ENCODE measurements around the gene CMTM7. TPM values are rescaled to one million over a fixed set of nuclear protein-coding genes. Genes with fewer than 3 reads are reported as not detected.

The CMTM7 gene
- total and polyA plus RNA-seq, 7 experiments from 2014 or later, result 38.6 to 157 (median 53.0) TPM

GRCh38 chr3:32500880-32501782 is 109.5 kb downstream of the CMTM7 start:
- ChIA-PET CTCF (interaction anchor here (0.6 to 0.7 kb wide), 4 partner anchors 12 to 144 kb away, joined by 3 to 4 read pairs (median 3); no protein-coding TSS in a partner anchor), POLR2A (interaction anchor here (0.7 to 1.4 kb wide), 4 partner anchors 8 to 1300 kb away, joined by 3 to 5 read pairs (median 4); partner anchors contain the start of gene CNOT10)
- DNase-seq (no peak), ATAC-seq (no peak)
- intact Hi-C loops (cut with micrococcal nuclease), result loop anchor here (5.0 to 10.0 kb wide), 4 partner anchors 324 to 611 kb away; partner anchors contain the start of genes CRTAP (in 1 of the 2) and GPD1L (in 1 of the 2)
- no peaks in the 10 kb centered on the region for H3K9me3 ChIP-seq (ENCODE audit: control insufficient read depth in 2 of 3, low read length in 3 of 3)
- peaks cover 6 to 23% of the 10 kb centered on the region in 2 donors for H3K4me1 ChIP-seq (ENCODE audit: control insufficient read depth in 2 of 2, insufficient read depth in 2 of 2, low read length in 2 of 2)
- peaks cover 4 to 15% (median 12%) of the 10 kb centered on the region in 5 donors for H3K36me3 Mint-ChIP-seq
- H3K27ac Mint-ChIP-seq, result peak overlapping the region in 8 of 9 donors; percentile 76 to 98 (median 88)
- peaks cover 36 to 57% (median 51%) of the 10 kb centered on the region in 7 donors for H3K4me1 Mint-ChIP-seq
- peaks cover 0 to 1% (median 0%) of the 10 kb centered on the region in 11 donors for H3K9me3 Mint-ChIP-seq
- H3K27me3 ChIP-seq (ENCODE audit: control insufficient read depth in 2 of 2, insufficient read depth in 2 of 2, low read length in 2 of 2), result no peaks in the 10 kb centered on the region
- H3K27me3 Mint-ChIP-seq, result peaks cover 0 to 4% (median 0%) of the 10 kb centered on the region in 5 donors
- peak overlapping the region; percentile 98 for H3K27ac ChIP-seq (ENCODE audit: low read depth, low read length)
- peak overlapping the region; percentile 79 to 97 (median 93) for H3K4me3 Mint-ChIP-seq
- peaks cover 0 to 6% (median 0%) of the 10 kb centered on the region in 3 experiments for H3K36me3 ChIP-seq (ENCODE audit: control insufficient read depth in 2 of 3, insufficient read depth in 3 of 3, low read length in 3 of 3)
- peak overlapping the region; percentile 89 for H3K4me3 ChIP-seq (ENCODE audit: low read length)

GRCh38 chr3:32501783-32502117 is 110.1 kb downstream of the CMTM7 start:
- Histone ChIP-seq H3K4me1 (ENCODE audit: control insufficient read depth in 2 of 2, insufficient read depth in 2 of 2, low read length in 2 of 2) (peaks cover 6 to 23% of the 10 kb centered on the region in 2 donors), H3K27ac (ENCODE audit: low read depth, low read length) (peak overlapping the region; percentile 98), H3K9me3 (ENCODE audit: control insufficient read depth in 2 of 3, low read length in 3 of 3) (no peaks in the 10 kb centered on the region), H3K36me3 (ENCODE audit: control insufficient read depth in 2 of 3, insufficient read depth in 3 of 3, low read length in 3 of 3) (peaks cover 0 to 6% (median 0%) of the 10 kb centered on the region in 3 experiments), H3K4me3 (ENCODE audit: low read length) (peak overlapping the region; percentile 89), H3K27me3 (ENCODE audit: control insufficient read depth in 2 of 2, insufficient read depth in 2 of 2, low read length in 2 of 2) (no peaks in the 10 kb centered on the region)
- no peak for DNase-seq
- intact Hi-C loops (cut with micrococcal nuclease), result loop anchor here (1.0 to 10.0 kb wide), 15 partner anchors 33 to 939 kb away; partner anchors contain the start of genes CMTM8 (in 2 of the 2), CNOT10 (in 2 of the 2), DYNC1LI1 (in 2 of the 2) and GPD1L (in 2 of the 2)
- H3K9me3 Mint-ChIP-seq, result peaks cover 0 to 1% (median 0%) of the 10 kb centered on the region in 11 donors
- ChIA-PET POLR2A (interaction anchor here (0.8 to 1.4 kb wide), 3 partner anchors 9 to 1300 kb away, joined by 3 to 5 read pairs (median 4); partner anchors contain the start of gene CNOT10), CTCF (interaction anchor here (0.8 to 1.1 kb wide), 2 partner anchors 33 to 126 kb away, joined by 3 to 8 read pairs; no protein-coding TSS in a partner anchor)
- peaks cover 30 to 51% (median 45%) of the 10 kb centered on the region in 7 donors for H3K4me1 Mint-ChIP-seq
- ATAC-seq, result no peak
- H3K36me3 Mint-ChIP-seq, result peaks cover 4 to 10% (median 6%) of the 10 kb centered on the region in 5 donors
- peaks cover 0 to 4% (median 0%) of the 10 kb centered on the region in 5 donors for H3K27me3 Mint-ChIP-seq
- peak overlapping the region; percentile 79 to 97 (median 93) for H3K4me3 Mint-ChIP-seq
- H3K27ac Mint-ChIP-seq, result peak overlapping the region; percentile 84 to 98 (median 88)

GRCh38 chr3:32502118-32502945 is 110.7 kb downstream of the CMTM7 start, which contains the start of gene CMTM6:
Gene CMTM6 (minus strand): TSS chr3:32502852. CDS start chr3:32502745, 107 bp downstream.
- Mint-ChIP-seq H3K4me3 (peak within 1 kb of the TSS; percentile 79 to 97 (median 93)), H3K4me1 (peaks cover 28 to 48% (median 43%) of the 10 kb centered on the region in 7 donors), H3K36me3 (peaks cover 4 to 8% (median 4%) of the 10 kb centered on the region in 5 donors), H3K9me3 (peaks cover 0 to 1% (median 0%) of the 10 kb centered on the region in 11 donors), H3K27me3 (peaks cover 0 to 4% (median 0%) of the 10 kb centered on the region in 5 donors), H3K27ac (peak within 1 kb of the TSS; percentile 86 to 98 (median 90))
- intact Hi-C loops (cut with micrococcal nuclease), result loop anchor here (1.0 to 10.0 kb wide), 15 partner anchors 34 to 938 kb away; partner anchors contain the start of genes CMTM8 (in 2 of the 2), CNOT10 (in 2 of the 2), DYNC1LI1 (in 2 of the 2) and GPD1L (in 2 of the 2)
- ATAC-seq, result peak; percentile 92
- Histone ChIP-seq H3K4me3 (ENCODE audit: low read length) (peak within 1 kb of the TSS; percentile 89), H3K9me3 (ENCODE audit: control insufficient read depth in 2 of 3, low read length in 3 of 3) (no peaks in the 10 kb centered on the region), H3K36me3 (ENCODE audit: control insufficient read depth in 2 of 3, insufficient read depth in 3 of 3, low read length in 3 of 3) (peaks cover 0 to 6% (median 0%) of the 10 kb centered on the region in 3 experiments), H3K27me3 (ENCODE audit: control insufficient read depth in 2 of 2, insufficient read depth in 2 of 2, low read length in 2 of 2) (no peaks in the 10 kb centered on the region), H3K4me1 (ENCODE audit: control insufficient read depth in 2 of 2, insufficient read depth in 2 of 2, low read length in 2 of 2) (peaks cover 6 to 23% of the 10 kb centered on the region in 2 donors), H3K27ac (ENCODE audit: low read depth, low read length) (peak within 1 kb of the TSS; percentile 98)
- ChIA-PET CTCF (interaction anchor here (0.8 to 1.1 kb wide), 2 partner anchors 34 to 126 kb away, joined by 3 to 8 read pairs; no protein-coding TSS in a partner anchor), POLR2A (interaction anchor here (0.5 to 1.4 kb wide), 4 partner anchors 10 to 1299 kb away, joined by 3 to 6 read pairs (median 4); partner anchors contain the start of gene CNOT10)
- DNase-seq, result peak; percentile 49 to 77 (median 70)

- Histone ChIP-seq H3K27me3 (ENCODE audit: control insufficient read depth in 2 of 2, insufficient read depth in 2 of 2, low read length in 2 of 2) (no peaks in the 10 kb centered on the region), H3K36me3 (ENCODE audit: control insufficient read depth in 2 of 3, insufficient read depth in 3 of 3, low read length in 3 of 3) (peaks cover 0 to 6% (median 0%) of the 10 kb centered on the region in 3 experiments), H3K4me3 (ENCODE audit: low read length) (peak overlapping the region; percentile 89), H3K9me3 (ENCODE audit: control insufficient read depth in 2 of 3, low read length in 3 of 3) (no peaks in the 10 kb centered on the region), H3K27ac (ENCODE audit: low read depth, low read length) (peak overlapping the region; percentile 98), H3K4me1 (ENCODE audit: control insufficient read depth in 2 of 2, insufficient read depth in 2 of 2, low read length in 2 of 2) (peaks cover 6 to 23% of the 10 kb centered on the region in 2 donors)
- CTCF ChIA-PET, result interaction anchor here (1.1 kb wide), 1 partner anchor 127 kb away, joined by 8 read pairs; no protein-coding TSS in a partner anchor
- peaks cover 4 to 8% (median 4%) of the 10 kb centered on the region in 5 donors for H3K36me3 Mint-ChIP-seq
- ATAC-seq (peak; percentile 16), DNase-seq (no peak)
- no peaks in the 10 kb centered on the region for H3K9me3 Mint-ChIP-seq
- peaks cover 0 to 4% (median 0%) of the 10 kb centered on the region in 5 donors for H3K27me3 Mint-ChIP-seq
- peaks cover 27 to 47% (median 42%) of the 10 kb centered on the region in 7 donors for H3K4me1 Mint-ChIP-seq
- H3K27ac Mint-ChIP-seq, result peak overlapping the region; percentile 86 to 98 (median 90)
- POLR2A ChIA-PET, result interaction anchor here (0.5 to 1.4 kb wide), 2 partner anchors 56 to 182 kb away, joined by 4 to 6 read pairs; partner anchors contain the start of gene CNOT10
- intact Hi-C loops (cut with micrococcal nuclease), result loop anchor here (1.0 to 10.0 kb wide), 15 partner anchors 34 to 938 kb away; partner anchors contain the start of genes CMTM8 (in 2 of the 2), CNOT10 (in 2 of the 2), DYNC1LI1 (in 2 of the 2) and GPD1L (in 2 of the 2)
- peak overlapping the region; percentile 79 to 97 (median 93) for H3K4me3 Mint-ChIP-seq
Observed at GRCh38 chr3:32502946-32503286, 111.3 kb downstream of the CMTM7 start.

Measured in naive thymus-derived CD4-positive, alpha-beta T cell (primary cell).